Forelimb muscle (tissue), 1 donor: ENCODE data around the gene PXMP4. TPM values are rescaled to one million over a fixed set of nuclear protein-coding genes. Genes with fewer than 3 reads are reported as not detected.
A peak's percentile ranks its signal among the peaks of the same experiment; 100 is the strongest.

Experiments
- DNase-seq: peaks from one replicate; pipeline ENCODE4 v3.0.0-alpha.2; 2013; ENCODE audit warnings: low read depth
- polyA plus RNA-seq: library from polyadenylated mRNA; unstranded; fragments of 120-200 nt; gene quantifications from one replicate; pipeline ENCODE4 v1.2.1, GENCODE V29; 2013; ENCODE audit not compliant: insufficient read length

Gene PXMP4
- polyA plus RNA-seq, 1 donor = 9.1 TPM

DNA sequence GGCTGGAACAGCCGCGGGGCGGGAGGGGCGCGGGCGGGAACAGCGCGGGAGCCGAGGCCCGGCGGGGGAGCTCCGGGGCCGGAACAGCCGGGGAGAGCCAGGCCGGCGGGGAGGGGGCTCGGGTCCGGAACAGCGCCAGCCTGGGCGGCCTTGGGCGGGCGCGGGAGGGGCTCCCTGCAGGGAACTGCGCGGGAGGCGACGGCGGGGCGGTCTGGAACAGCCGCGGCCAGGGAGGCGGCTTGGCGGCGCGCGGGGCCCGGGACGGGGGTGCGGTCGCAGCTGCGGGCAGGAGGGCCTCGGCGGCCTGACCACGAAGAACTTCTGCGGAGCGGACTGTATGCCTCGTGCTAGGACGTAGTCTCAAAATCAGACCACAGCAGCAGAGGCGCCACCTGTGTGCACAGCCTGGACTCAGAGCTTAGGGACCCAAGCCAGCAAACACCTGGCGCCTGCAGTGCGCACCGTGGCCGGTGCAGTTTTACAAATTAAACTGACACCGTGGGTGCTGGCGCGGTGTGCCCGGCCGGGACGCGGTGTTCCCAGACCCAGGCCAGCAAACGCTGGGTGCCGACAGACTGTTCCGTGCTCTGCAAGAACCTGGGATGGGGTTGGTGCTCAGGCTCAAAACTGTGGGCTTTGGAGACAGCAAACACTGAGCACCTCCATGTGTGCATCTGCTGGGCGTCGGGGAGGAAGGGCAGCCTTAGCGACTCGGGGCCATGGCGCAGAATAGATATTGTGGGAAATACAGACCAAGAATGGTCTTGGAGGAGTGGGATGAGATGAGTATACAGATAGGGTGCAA is 12.3 kb upstream of the PXMP4 start:
- DNase-seq = peak; percentile 31

DNA sequence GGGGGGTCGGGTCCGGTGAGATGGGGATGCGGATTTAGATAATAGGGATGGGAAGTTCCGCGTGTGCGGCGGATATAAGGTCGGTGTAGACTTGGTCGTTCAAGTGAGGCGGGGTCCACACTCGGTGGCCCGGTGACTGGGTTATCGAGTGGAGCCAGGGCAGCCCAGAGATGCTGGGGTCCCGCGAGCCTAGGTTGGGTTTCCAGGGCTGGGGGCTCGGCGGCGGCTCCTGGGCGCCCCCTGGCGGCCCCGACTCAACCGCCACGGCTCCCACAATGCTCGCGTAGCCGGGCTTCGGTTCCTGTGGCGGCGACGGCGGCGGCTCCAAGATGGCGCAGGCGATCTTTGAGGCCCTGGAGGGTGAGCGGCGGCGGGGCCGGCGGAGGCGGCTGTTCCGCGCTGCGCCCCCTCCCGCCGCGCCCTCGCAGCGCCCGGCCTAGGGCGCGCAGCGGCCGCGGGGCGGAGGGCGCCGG is 11.6 kb upstream of the PXMP4 start, which contains the start of gene ZNF341:
TSS of gene ZNF341 (plus strand) at position 304 of the 473 bp plus-strand sequence. CDS start at position 330, 26 bp downstream.
- peak; percentile 60 for DNase-seq

DNA sequence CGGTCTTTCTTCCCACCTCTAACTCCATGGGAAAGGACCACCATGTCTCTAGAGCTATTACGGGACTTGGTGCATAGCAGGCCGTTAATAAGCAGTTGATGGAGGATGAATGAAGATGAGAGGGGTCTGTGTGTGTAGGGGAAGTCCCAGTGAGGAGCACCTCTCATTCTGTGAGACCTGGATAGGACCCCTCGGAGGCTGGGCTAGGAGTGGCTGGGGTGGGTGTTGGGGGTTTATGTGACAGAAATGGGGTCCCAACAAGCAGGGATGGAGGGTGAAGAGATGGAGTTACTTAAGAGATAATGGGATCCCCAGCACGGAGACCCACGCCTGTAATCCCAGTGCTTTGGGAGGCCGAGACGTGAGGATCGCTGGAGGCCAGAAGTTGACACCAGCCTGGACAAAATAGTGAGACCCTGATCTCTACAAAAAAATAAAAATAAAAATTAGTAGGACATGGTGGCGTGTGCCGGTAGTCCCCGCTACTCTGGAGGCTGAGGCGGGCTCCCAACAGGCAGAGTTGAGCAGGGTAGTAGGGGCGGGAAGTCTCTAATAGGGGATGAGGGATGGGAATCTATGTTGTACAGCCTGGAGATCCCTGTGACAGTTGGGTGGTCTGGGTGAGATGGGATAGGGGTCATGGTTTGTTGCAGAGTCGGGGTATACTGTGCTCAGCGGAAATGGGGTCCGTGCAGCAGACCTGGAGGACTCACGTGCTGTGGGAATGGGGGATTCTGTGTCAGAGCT is 11.0 kb upstream of the PXMP4 start:
- DNase-seq = no peak

DNA sequence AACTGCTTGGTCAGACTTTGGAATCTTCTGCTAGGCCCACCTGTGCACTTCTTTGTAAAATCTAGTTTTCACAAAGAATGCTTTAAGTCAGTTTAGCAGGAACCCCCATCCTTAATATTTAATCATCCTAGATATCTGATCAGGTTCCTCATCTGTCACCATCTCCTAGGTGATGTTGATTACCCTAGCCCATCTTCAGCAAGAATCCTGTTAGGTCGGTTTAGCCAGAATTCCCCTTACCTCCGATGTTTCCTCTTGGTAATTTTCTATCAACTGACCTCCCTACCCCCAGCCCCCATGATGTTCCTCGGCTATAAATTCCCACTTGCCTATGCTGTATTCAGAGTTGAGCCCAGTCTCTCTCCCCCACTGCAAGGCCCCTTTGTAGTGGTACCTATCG is 9.0 kb upstream of the PXMP4 start:
- DNase-seq = no peak

DNA sequence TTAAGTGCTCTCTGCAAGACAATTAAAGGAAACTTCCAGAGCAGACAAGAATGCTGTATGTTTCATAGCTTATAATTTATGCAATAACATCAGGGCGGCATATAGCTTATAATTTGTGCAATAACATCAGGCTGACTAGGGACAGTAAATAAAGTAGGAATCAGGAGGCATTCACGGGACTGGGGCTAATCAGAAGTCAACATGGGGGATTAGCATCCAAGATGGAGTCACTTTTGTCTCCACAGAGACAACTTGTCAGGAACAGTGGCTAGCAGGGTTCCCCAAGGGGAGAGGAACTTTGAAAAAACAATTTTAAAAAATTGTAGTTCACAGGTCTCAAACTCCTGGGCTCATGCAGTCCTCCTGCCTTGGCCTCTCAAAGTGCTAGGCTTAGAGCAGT is 8.4 kb upstream of the PXMP4 start:
- no peak for DNase-seq

DNA sequence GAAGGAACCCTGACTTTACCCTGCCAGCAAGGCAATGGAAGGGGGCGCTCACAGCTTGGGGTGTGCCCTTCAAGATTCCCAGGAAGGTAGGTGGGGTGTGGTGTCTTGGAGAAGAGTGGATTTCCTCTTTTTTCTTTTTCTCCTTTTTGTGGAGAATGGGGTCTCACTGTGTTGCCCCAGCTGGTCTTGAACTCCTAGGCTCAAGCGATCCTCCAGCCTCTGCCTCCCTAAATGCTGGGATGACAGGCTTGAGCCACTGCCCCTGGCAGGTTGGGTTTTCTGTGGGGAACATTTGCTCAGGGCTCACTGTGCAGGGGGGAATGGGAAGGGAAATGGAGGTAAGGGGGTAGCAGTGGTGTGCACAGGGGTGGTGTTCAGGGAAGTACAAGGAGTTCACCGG is 7.7 kb upstream of the PXMP4 start:
- no peak for DNase-seq

DNA sequence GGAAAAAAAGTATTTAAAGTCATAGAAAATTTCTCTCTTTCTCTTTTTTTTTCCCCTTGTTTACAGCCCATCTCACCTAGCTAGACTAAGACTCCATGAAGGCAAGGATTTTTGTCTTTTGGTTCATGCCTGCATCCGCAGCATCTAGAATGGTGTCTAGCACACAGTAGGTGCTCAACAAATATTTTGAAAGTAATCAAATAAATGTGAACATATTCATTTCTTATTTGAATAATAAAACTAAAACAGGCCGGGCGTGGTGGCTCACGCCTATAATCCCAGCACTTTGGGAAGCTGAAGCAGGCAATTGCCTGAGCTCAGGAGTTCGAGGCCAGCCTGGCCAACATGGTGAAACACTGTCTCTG is 7.0 kb upstream of the PXMP4 start:
- no peak for DNase-seq

DNA sequence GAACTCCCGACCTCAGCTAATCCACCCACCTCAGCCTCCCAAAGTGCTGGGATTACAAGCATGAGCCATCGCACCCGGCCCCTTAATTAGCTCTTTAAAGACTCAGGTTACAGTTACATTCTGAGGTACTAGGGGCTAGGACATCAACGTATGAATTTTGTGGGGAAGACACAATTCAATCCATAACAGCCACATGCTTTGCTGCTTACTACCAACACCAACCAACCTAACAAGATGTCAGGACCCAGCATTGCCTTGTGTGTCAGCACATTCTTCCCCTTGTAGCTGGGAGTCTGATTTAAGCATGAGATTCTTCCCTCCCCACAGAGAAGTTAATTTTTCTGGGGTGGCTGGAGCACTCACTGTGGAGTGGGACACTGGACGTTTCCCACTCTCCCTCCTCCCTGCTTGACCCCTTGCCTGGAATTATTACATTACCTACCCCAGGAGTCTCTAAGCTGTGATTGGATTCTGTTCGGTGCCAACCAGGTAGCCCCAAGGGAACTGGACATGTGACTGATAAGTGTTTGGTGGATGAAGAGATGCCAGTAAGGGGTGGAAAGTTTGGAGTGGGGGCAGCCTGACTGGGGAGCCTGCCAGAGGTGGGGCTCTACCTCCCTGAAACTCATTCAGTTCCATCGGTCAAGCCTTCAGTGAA is 5.6 kb upstream of the PXMP4 start:
- no peak for DNase-seq

DNA sequence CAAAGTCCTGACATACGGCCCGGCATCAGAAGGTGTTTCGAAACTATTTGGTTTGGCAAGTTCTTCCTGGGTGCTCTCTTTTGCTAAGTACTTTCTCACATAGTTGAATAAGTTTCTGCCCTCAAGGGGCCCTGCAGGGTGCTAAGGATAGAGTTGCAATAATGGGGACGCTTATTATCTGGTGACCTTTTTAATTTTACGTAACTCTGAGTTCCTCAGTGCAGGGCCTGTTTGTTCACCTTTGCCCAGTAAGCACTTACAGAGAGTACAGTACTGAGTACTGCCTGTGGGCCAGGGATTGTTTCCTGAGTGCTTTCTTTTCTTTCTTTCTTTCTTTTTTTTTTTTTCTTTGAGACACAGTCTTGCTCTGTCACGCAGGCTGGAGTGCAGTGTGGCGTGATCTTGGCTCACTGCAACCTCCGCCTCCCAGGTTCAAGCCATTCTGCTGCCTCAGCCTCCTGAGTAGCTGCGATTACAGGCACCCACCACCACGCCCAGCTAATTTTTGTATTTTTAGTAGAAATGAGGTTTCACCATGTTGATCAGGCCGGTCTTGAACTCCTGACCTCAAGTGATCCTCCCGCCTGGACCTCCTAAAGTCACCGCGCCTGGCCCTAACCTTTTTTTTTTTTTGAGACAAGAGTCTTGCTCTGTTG is 4.5 kb upstream of the PXMP4 start:
- no peak for DNase-seq

DNA sequence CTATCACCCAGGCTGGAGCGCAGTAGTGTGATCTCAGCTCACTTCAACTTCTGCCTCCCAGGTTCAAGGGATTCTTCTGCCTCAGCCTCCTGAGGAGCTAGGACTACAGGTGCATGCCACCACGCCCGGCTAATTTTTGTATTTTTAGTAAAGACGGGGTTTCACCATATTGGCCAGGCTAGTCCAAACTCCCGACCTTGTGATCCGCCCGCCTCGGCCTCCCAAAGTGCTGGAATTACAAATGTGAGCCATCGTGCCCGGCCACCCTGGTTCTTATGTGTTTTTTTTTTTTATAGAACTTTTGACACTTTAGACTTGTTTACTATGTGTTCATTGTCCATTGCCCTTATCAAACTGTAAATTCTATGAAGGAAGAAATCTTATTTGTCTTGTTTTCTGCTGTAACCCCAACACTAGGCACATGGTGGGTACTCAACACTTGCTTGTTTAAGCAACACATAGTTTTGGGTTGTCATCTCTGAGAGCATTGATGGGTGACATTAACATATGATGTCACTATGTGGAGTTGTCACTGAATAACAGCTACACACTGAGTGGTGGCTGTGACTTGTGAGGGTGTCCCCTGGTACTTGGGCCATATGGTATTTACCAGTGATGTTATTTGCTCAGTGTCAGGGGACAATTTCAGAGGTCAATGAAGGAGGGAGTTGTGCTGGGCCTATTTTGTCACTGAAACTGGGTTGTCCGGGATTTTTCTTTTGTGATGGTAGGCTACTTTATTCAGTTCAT is 1.5 kb upstream of the PXMP4 start:
- no peak for DNase-seq

DNA sequence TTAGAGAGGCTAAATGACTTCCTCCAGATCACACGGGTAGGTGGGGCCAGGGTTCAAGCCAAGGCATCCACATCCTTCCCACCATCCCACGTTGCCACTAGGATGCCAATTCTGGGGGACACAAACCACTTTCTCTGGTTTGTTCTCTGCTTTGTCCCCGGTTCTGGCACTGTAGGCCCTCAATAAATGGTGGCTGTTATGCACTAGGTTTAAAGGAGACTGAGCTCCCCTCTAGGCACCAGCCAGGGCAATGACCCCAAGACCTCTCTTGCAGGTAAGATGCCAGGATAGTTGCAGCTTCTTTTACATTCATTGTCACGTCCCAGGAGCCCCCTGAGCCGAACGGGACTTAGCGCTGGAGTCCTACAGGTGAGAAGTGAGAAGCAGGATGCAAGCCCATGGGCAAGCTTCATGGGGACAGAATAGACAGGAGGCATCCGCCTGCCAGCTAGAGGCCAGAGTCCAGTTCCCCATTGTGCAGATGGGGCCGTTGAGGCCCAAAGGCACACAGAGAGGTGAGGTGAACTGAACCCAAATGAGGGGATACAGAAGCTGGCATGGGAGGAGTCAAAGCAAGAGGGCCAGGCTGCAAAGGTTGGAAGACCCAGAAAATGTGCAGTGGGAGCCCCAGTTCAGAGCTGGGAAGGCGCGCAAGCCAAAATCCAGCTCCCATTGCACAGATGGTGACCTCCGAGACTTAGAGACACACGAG is 677 bp downstream of the PXMP4 start:
- no peak for DNase-seq

DNA sequence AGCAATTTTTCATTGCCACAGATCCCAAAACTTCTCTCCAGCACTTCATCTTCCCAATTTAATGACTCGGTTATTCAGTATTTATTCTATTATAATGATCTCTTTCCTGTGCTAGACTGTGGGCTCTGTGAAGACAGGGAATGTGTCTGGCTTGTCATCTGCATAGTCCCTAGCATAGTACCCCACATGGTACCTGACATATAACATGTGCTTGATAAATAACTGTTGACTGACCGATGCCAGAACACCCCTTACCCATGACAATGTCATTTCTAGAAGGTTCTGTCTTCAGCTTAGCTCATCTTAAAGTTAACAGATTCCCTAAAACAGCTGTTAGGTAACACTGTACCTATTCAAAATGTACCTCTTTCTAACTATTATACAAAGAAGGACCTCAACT is 3.6 kb downstream of the PXMP4 start:
- DNase-seq = no peak

DNA sequence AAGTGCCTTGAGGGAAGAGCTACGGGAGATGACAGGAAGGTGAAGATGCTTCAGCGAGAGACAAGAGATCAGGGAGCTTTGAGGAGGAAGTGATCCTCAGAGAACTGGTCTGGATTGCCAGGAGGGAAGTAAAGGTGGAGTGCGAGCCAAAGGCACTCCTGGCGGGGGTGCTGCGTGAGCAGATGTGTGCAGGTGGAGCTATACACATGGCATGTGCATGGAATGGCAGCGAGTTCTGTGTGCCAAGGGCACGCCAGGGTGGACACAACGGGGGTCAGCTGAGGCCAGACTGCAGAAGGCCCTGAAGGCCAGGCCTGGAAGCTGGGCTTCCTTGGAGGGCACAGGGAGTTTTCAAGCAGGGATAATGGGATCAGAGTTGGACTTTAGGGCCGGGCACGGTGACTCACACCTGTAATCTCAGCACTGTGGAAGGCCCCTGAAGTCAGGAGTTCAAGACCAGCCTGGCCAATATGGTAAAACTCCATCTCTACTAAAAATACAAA is 6.2 kb downstream of the PXMP4 start:
- DNase-seq = no peak

DNA sequence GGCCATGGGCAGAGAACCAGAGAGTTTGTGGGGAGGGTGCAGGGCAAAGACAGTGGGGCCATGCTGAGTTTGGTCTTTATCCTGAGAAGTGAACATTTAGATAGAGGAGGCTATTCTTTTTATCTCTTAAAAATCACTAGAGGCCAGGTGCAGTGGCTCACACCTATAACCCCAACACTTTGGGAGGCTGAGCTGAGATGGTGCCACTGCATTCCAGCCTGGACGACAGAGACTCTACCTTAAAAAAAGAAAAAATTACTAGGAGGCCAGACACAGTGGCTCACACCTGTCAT is 8.7 kb downstream of the PXMP4 start:
- no peak for DNase-seq

DNA sequence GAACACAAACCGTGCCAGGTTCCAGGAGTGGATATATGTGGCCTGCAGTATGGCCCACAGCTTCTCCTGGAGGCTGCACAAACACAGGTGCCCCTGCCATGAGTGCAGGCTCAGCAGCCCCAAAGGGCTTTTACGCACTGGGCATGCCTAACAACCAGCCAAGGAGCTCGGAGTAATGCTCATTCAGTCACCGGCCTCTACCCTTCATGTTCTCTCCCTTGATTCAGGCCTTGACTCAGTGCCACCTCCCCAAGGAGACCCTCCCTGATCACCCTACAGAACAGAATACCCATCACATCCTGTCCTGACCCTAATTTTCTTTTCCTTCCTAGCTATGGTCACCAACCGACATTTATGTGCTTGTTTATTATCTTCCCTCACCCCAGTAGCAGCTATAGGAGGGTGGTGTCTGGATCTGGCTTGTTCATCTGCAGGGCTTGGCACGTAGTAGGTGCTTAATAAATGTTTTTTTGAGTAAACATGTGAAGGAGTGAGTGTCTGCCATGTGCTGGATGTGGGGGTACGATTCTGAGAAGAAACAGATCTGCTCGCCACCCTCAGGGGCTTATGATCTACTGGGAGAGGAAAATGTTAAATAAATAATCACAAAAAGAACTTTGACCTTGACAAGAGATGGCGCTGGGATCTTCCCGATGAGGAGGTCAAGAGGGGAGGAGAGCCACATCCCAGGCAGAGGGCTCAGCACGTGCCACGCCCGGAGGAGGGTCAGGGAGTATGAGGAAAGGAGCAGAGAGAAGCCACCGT is 9.2 kb downstream of the PXMP4 start:
- no peak for DNase-seq

DNA sequence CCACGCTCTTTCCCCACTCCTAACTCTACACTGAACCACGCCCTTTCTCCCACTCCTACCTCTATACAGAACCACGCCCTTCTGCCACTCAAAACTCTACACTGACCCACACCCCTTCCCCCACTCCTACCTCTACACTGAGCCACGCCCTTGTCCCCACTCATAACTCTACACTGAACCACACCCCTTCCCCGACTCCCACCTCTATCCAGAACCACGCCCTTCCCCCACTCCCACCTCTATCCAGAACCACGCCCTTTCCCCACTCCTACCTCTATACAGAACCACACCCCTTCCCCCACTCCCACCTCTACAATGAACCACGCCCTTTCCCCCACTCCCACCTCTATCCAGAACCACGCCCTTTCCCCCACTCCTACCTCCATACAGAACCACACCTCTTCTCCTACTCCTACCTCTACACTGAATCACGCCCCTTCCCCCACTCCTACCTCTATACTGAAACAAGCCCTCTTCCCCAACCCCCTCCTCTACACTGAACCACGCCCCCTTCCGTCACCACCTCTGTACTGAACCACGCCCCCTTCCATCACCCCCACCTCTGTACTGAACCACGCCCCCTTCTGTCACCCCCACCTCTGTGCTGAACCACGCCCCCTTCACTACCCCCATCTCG is 10.1 kb downstream of the PXMP4 start:
- DNase-seq = no peak

DNA sequence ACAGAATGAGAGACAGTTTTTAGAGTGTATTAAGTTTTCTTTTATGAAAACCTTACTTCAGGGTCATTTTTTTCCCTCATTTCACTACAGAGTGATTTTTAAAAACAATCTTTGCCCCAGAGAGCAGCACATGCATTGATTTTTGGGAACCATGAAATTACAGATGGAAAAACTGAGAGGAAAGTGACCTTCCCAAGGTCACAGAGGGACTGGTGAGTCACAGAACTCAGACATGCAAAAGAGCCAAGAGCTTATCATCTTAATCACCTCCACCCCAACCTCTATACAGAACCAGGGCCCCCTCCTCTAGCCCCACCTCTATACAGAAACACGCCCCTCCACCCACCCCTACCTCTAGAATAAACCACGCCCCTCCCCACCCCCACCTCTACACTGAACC is 10.7 kb downstream of the PXMP4 start:
- no peak for DNase-seq

DNA sequence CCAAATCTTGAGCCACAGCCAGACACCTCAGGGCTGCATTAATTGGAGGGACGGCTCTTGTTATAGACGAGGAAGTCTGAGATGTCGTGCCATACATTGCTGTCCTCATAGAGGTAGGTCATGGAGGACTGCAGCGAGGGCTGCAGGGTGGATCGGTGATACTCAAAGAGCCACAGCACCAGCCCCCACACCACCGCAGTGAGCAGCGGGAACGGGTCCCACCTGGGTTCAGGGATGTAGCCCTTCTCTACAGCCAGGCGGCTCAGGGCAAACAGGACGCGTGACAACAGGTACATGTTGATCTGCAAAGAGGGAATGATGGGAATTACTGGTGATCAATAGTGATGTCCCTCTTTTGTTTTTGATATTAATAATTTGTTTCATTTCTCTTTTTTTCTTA is 12.4 kb downstream of the PXMP4 start:
- DNase-seq = no peak

DNA sequence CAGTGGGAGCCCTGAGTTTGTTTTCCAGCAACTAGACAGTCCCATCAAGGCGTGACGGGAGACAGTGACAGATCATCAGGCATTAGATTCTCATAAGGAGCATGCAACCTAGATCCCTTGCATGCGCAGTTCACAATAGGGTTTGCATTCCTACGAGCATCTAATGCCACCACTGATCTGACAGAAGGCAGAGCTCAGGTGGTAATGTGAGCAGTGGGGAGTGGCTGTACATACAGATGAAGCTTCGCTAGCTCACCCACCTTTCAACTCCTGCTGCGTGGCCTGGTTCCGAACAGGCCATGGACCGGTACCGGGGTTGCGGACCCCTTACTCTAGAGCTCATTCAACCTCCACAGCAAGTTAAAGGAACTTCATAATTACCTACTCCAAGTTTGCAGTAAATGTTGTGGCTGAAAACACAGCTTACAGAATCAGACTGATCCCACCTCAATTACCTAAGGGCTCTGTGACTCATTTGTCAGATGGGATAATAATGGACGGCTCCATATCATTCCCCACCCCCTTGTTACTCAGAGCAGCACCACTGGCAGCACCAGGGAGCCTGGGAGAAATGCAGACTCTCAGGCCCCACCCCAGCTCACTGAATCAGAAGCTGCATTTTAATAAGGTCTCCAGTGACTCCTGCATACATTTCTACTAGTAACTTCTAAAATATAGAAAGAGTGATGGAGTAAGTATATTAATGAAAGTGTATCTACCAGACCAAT is 15.7 kb downstream of the PXMP4 start:
- DNase-seq = no peak
